IMR-90 (cell line): ENCODE data around the gene PDYN. TPM values are rescaled to one million over a fixed set of nuclear protein-coding genes. Genes with fewer than 3 reads are reported as not detected.

Source experiments
- ATAC-seq: fragments of 200-7000 bp; cut with Tn5 transposase; 2 replicates; pipeline ENCODE4 v1.9.1; 2020; ENCODE audit warnings: low read depth, mild to moderate bottlenecking, moderate library complexity
- BruUV-seq: library from RNA; stranded (reverse); fragments of 400-500 nt; replicated peaks from 2 replicates; lab custom pipeline; 2021; lab: Mats Ljungman, UMichigan
- CTCF ChIA-PET: fragments of 300-600 bp; formaldehyde crosslinking; extraction: SDS; loops from one replicate; lab custom pipeline; 2021; ENCODE audit warnings: antibody characterized with exemption; lab: Yijun Ruan, JAX
- POLR2A ChIA-PET: fragments of 300-600 bp; sonication (Branson Sonifier 250); formaldehyde crosslinking; loops from one replicate; lab custom pipeline; 2022; ENCODE audit warnings: antibody characterized with exemption; ENCODE audit not compliant: unreplicated experiment; lab: Charles Lee
- DNase-seq: peaks from one replicate; pipeline ENCODE4 v3.0.0; 2013
- H2AFZ ChIP-seq: replicated peaks from 2 replicates; pipeline ENCODE3; 2013; ENCODE audit warnings: low read length, mild to moderate bottlenecking; ENCODE audit not compliant: poor library complexity
- H2AK5ac ChIP-seq: 2 replicates; pipeline ENCODE4 v1.6.1; 2013; ENCODE audit warnings: low read depth, low read length, inconsistent platforms
- H2AK9ac ChIP-seq: replicated peaks from 2 replicates; pipeline ENCODE3; 2013; ENCODE audit warnings: mild to moderate bottlenecking, low read depth, low read length, moderate library complexity; ENCODE audit not compliant: poor library complexity
- H2BK120ac ChIP-seq: 2 replicates; pipeline ENCODE4 v1.6.1; 2013; ENCODE audit warnings: low read depth, low read length, inconsistent platforms
- H2BK15ac ChIP-seq: 3 replicates; pipeline ENCODE4 v1.6.1; 2013; ENCODE audit warnings: low read depth, low read length, inconsistent platforms
- H2BK20ac ChIP-seq: 2 replicates; pipeline ENCODE4 v1.6.1; 2013; ENCODE audit warnings: low read depth, mild to moderate bottlenecking, inconsistent platforms, low read length, moderate library complexity
- H2BK5ac ChIP-seq: 2 replicates; pipeline ENCODE4 v1.6.1; 2013; ENCODE audit warnings: mild to moderate bottlenecking, low read depth, low read length, inconsistent platforms; ENCODE audit not compliant: poor library complexity, severe bottlenecking
- H3K14ac ChIP-seq: replicated peaks from 2 replicates; pipeline ENCODE4 v1.6.1; 2013; ENCODE audit warnings: low read depth, low read length, inconsistent platforms
- H3K18ac ChIP-seq: 2 replicates; pipeline ENCODE4 v1.6.1; 2013; ENCODE audit warnings: low read depth, low read length, control low read depth
- H3K23ac ChIP-seq: 2 replicates; pipeline ENCODE4 v1.6.1; 2013; ENCODE audit warnings: low read depth, low read length, inconsistent platforms
- H3K27ac ChIP-seq: 2 replicates; pipeline ENCODE4 v1.5.1; 2013; ENCODE audit warnings: mild to moderate bottlenecking, control low read depth, low read length; ENCODE audit not compliant: insufficient read depth
- H3K27me3 ChIP-seq: 2 replicates; pipeline ENCODE4 v1.6.1; 2013; ENCODE audit warnings: low read length; ENCODE audit not compliant: control insufficient read depth, insufficient read depth
- H3K36me3 ChIP-seq: 2 replicates; pipeline ENCODE4 v1.6.1; 2013; ENCODE audit warnings: low read length, mixed read lengths; ENCODE audit not compliant: control insufficient read depth, insufficient read depth
- H3K4ac ChIP-seq: 2 replicates; pipeline ENCODE4 v1.6.1; 2013; ENCODE audit warnings: low read depth, low read length, inconsistent platforms
- H3K4me1 ChIP-seq: 2 replicates; pipeline ENCODE4 v1.6.1; 2013; ENCODE audit warnings: low read length, mixed read lengths; ENCODE audit not compliant: control insufficient read depth, insufficient read depth
- H3K4me2 ChIP-seq: 2 replicates; pipeline ENCODE4 v1.6.1; 2013; ENCODE audit warnings: low read depth, mild to moderate bottlenecking, control low read depth, low read length, moderate library complexity
- H3K4me3 ChIP-seq: 2 replicates; pipeline ENCODE4 v1.5.1; 2013; ENCODE audit warnings: low read depth, mild to moderate bottlenecking, control low read depth, low read length, moderate library complexity; ENCODE audit not compliant: insufficient read depth
- H3K56ac ChIP-seq: 2 replicates; pipeline ENCODE4 v1.6.1; 2013; ENCODE audit warnings: low read length, inconsistent platforms; ENCODE audit not compliant: insufficient read depth; ENCODE audit errors: extremely low read depth
- H3K79me1 ChIP-seq, 2 experiments: 2 replicates each; pipeline ENCODE4 v1.6.1; 2013; ENCODE audit warnings: low read length in 2 of 2, inconsistent platforms in 1 of 2, low read depth in 1 of 2
- H3K9ac ChIP-seq: 2 replicates; pipeline ENCODE4 v1.6.1; 2013; ENCODE audit warnings: low read depth, low read length, control low read depth
- H3K9me1 ChIP-seq: 2 replicates; pipeline ENCODE4 v1.6.1; 2013; ENCODE audit warnings: low read length, inconsistent platforms; ENCODE audit not compliant: insufficient read depth
- H3K9me3 ChIP-seq: 2 replicates; pipeline ENCODE4 v1.6.1; 2013; ENCODE audit warnings: low read length; ENCODE audit not compliant: control insufficient read depth, insufficient read depth
- H4K20me1 ChIP-seq: 2 replicates; pipeline ENCODE4 v1.6.1; 2013; ENCODE audit warnings: low read length, inconsistent platforms; ENCODE audit not compliant: insufficient read depth
- H4K5ac ChIP-seq: 2 replicates; pipeline ENCODE4 v1.6.1; 2013; ENCODE audit warnings: mild to moderate bottlenecking, low read depth, low read length, control low read depth
- H4K8ac ChIP-seq, 2 experiments: 2 replicates each; pipeline ENCODE4 v1.6.1; 2013; ENCODE audit warnings: low read depth in 2 of 2, low read length in 2 of 2, control low read depth in 1 of 2, inconsistent platforms in 1 of 2
- H4K91ac ChIP-seq: 2 replicates; pipeline ENCODE4 v1.6.1; 2013; ENCODE audit warnings: low read depth, low read length, inconsistent platforms; ENCODE audit not compliant: insufficient read depth
- CEBPB ChIP-seq: IDR thresholded peaks from 2 replicates; pipeline ENCODE4 v1.6.1; 2012; ENCODE audit warnings: low read depth, low read length, improper control_type of control experiment
- CHD1 ChIP-seq: IDR thresholded peaks from 2 replicates; pipeline ENCODE4 v1.6.1; 2012; ENCODE audit warnings: low read depth, low read length, improper control_type of control experiment
- ELK1 ChIP-seq: fragments of 150-350 bp; IDR thresholded peaks from 2 replicates; pipeline ENCODE4 v1.6.1; 2016; ENCODE audit warnings: low read depth, mild to moderate bottlenecking, low read length, moderate library complexity, borderline replicate concordance
- MAZ ChIP-seq: IDR thresholded peaks from 2 replicates; pipeline ENCODE4 v1.6.1; 2012; ENCODE audit warnings: low read depth, mild to moderate bottlenecking, low read length, improper control_type of control experiment, moderate library complexity, borderline replicate concordance
- RAD21 ChIP-seq: IDR thresholded peaks from 2 replicates; pipeline ENCODE4 v1.6.1; 2012; ENCODE audit warnings: low read length, improper control_type of control experiment
- WGBS, 2 experiments: methylation state at CpG; one replicate each; pipeline versions ENCODE4 v1.1.5 to v1.1.7; 2013; ENCODE audit warnings: missing lambda C conversion rate in 2 of 2; ENCODE audit not compliant: insufficient read length in 1 of 2; ENCODE audit errors: extremely low coverage in 2 of 2; 5-methylcytosine and 5-hydroxymethylcytosine counted together
- dilution Hi-C: fragments of 300-500 bp; cut with HindIII; formaldehyde crosslinking; loops from one replicate; pipeline ENCODE4 v1.14.3; 2018; ENCODE audit warnings: low sequenced_read_pairs; ENCODE audit not compliant: unreplicated experiment
- in situ Hi-C: fragments of 300-500 bp; cut with MboI; formaldehyde crosslinking; loops from 3 replicates; pipeline ENCODE4 v1.14.3; 2019; ENCODE audit warnings: low sequenced_read_pairs, inconsistent platforms, mixed read lengths
- intact Hi-C: fragments of 100-400 bp; cut with micrococcal nuclease; formaldehyde crosslinking; loops from 2 replicates; pipeline ENCODE4 v1.10.0; 2022
- polyA plus RNA-seq, 3 experiments: library from polyadenylated mRNA; depleted of rRNA; stranded (reverse); fragments of >200 nt; gene quantifications; 2 replicates each; pipeline ENCODE4 v1.2.3, GENCODE V29; 2012; ENCODE audit warnings: low replicate concordance in 1 of 3
- total RNA-seq: library from RNA; depleted of rRNA; stranded (reverse); fragments of >200 nt; gene quantifications from 2 replicates; pipeline ENCODE4 v1.2.3, GENCODE V29; 2012

The PDYN gene
- total and polyA plus RNA-seq, 2 of the 4 experiments (the other 2 are of a cell fraction): not detected

GRCh38 chr20:1945660-1946059 lies 48.2 kb downstream of the PDYN start:
- Histone ChIP-seq H4K91ac (no peak overlapping the region), H3K4ac (no peak overlapping the region), H3K27ac (no peak overlapping the region), H3K18ac (no peak overlapping the region), H3K36me3 (no peaks in the 10 kb centered on the region), H3K9ac (no peak overlapping the region), H2BK20ac (no peak overlapping the region), H4K5ac (no peak overlapping the region), H3K4me2 (no peak overlapping the region), H3K4me3 (no peak overlapping the region), H3K56ac (no peak overlapping the region), H2AK9ac (no peak overlapping the region), H3K9me1 (no peaks in the 10 kb centered on the region; the same call in 1 of the 2 replicates), H3K4me1 (peaks cover 6% of the 10 kb centered on the region), H3K79me1 (no peaks in the 10 kb centered on the region), H3K23ac (no peak overlapping the region), H3K9me3 (no peaks in the 10 kb centered on the region), H2AK5ac (no peak overlapping the region), H2BK120ac (no peak overlapping the region), H2BK15ac (no peak overlapping the region), H3K27me3 (peaks cover 64% of the 10 kb centered on the region), H4K8ac (no peak overlapping the region), H2AFZ (no peak overlapping the region), H4K20me1 (no peaks in the 10 kb centered on the region), H2BK5ac (no peak overlapping the region), H3K14ac (no peak overlapping the region)
- TF ChIP-seq CHD1 (no peak), ELK1 (no peak), RAD21 (no peak), MAZ (no peak), CEBPB (no peak)
- ChIA-PET POLR2A (no interaction called here), CTCF (no interaction called here)
- no peak for DNase-seq
- in situ Hi-C loops: no loop called here
- intact Hi-C loops: no loop called here
- dilution Hi-C loops: no loop called here
- BruUV-seq: no TSS peak
- 84% methylated on average over 5 of the region's 7 CpGs; no CpG with 5 or more reads in 1 of the 2 experiments for WGBS, 2 experiments
- no peak for ATAC-seq
